Measurements from ENCODE around the gene TANGO2.

The TANGO2 gene

DNA sequence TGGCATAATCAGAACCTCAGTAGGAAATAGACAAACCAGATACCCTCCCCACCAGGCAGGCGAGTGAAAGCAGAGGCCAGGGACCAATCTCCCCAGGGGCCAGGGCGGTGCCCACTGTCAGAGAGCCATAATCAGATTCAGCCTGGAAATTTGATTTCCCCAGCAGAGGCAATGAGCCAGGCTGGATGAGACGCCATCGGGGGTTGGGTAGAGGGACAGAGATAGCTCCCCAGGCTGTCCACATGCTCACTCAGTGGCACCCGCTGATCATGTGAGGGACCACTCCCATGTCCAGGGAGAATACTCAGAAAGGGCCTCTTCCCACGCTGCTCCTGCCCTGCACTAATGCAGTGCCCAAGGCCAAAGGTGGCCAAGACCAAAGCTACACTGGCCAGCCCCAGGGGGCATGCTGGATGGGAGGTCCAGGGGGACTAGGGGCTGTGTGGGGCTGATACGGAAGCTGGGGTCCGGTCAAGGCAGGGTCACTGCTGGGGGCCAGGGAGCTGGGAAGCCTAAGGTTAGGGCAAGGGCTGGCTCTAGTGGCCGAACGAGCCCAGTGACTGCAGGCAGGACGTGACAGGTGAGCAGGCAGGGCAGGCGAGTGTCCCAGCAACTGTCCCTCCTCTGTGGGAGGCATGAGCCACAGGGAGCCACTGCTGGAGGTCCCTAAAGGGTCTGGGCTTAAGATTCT lies 24.1 kb upstream of the TANGO2 start:
- no peak for DNase-seq

DNA sequence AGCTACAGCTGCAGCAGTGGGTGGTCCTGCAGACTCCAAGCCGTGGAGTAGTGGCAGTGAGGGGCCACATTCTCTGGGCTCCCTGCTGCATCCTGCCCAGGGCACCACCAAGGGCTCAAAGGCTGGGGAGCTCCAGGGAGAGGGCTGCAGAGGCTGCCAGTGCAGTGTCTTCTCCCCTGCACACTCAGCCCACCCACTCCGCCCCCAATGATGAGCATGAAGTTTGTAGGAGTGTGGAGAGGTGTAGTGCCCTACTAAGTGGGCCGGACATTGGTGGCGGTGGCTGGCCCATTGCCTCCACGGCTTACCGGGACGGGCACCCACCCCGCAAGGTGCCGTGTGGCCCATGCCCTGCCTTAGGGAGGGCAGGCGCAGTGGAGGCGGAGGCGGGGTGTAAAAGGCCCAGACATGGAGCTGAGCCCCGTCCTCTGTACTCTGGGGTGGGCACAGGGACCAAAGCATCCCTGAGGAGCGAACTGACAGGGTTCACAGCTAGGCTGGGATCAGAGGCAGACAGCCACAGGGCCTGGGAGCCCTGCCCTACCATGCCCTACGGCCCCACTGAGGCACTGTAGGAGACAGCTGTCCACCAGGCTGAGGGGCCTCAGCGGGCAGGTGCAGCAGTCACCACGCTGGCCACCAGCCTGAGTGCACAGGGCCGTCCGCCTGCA lies 23.2 kb upstream of the TANGO2 start:
- no peak for DNase-seq

DNA sequence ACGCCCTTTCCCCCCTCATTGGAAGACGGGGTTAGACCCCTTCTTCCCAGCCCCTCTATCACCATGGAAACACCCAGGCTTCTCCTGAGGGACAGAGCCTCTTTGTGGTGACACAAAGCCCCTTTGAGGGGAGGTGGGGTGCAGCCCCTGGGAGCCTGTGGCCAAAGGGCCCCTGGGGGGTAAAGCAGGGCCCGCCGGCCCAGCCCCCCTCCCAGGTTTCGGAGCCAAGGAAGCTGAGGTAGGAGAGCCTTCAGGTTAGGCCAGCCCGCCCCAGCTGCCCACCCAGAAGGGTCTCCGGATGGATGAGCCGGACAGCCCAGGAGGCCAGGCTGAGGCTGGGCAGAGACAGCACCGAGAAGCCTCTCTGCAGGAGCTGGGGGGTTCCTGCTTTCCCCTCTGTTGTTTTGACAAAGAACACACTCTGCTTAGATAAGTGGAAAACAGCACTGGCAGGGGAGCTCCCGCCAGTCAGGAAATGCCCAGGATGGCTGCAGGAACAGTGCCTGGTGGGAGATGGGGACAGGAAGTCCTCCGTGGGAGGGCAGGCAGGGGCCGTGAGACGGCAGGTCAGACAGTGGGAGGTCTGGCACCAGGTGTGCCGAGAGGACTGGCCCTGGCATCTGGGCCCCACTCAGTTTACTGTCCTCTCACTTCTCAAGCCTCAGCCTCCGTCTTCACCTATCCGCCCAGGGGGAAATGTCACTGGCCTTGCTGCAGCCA lies 22.5 kb upstream of the TANGO2 start:
- DNase-seq: no peak

DNA sequence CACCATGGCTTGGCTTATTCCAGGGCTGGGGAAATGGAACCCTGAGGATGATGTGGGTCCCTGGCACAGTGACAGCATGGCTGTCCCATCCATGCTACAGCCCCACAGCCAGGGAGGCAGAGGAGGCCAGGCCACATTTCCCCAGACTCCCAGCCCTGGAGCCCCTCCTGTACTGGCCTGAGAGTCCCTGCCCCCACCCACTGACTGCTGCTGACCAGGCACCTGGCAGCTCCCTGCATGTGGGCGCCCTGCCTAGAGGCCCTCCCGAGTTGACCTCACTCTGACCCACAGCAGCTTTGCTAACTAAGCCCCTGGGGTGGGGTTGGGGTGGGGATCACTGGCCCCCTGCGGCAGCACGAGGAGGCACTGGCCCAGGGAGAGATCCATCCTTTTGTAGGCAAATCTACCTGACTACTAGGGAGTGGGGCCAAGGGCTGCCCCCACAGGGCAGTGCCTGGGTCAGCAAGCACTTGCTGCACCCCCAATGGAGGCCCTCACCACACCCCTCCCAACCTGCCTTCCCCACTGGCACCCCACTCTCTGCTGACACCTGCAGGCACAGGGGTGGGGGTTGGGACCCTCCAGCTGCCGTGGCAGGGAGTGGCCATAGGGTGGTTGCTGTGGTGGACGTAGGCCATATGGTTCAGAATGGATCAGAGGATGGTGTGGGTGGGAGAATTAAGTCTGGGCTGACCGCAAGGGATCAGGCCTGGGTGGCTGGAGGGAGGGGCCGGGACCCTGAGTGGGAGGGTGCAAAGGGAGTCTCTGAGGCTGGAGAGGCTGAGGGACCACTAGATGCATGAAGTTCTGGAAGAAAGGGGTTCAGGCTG lies 21.7 kb upstream of the TANGO2 start:
- DNase-seq: no peak

DNA sequence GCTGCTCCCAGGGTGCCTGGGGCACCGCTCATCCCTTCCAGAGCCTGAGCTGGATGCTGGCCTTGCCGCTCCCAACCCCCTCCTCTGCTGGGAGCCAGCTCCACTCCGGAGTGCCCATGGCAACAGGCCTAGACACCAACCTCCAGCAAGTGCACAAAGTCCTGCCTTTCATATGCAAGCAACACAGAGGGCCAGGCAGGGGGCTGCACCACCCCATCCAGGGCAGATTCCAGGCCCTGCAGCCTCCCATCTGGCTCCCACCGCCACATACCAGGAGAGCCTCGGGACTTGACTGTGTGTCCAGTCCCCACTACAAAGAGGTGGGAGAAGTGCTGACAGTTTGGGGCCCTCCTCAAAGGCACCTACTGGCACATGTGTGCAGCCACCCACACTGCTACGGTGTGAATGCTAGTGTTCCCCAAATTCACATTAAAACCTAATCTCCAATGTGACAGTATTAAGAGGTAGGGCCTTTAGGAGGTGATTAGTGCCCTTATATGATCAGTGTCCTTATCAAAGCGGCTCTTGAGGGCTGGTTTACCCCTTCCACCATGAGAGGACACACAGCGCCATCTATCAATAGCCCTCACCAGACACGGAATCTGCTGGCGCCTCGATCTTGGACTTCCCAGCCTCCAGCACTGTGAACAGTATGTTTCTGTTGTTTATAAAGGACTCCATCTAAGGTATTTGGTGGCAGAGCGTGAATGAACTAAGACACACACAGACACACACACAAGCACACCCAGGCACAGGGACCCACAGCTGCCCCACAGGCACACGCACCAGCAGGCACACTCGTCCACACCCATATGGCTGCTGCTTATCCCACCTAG lies 20.4 kb upstream of the TANGO2 start:
- DNase-seq: no peak

DNA sequence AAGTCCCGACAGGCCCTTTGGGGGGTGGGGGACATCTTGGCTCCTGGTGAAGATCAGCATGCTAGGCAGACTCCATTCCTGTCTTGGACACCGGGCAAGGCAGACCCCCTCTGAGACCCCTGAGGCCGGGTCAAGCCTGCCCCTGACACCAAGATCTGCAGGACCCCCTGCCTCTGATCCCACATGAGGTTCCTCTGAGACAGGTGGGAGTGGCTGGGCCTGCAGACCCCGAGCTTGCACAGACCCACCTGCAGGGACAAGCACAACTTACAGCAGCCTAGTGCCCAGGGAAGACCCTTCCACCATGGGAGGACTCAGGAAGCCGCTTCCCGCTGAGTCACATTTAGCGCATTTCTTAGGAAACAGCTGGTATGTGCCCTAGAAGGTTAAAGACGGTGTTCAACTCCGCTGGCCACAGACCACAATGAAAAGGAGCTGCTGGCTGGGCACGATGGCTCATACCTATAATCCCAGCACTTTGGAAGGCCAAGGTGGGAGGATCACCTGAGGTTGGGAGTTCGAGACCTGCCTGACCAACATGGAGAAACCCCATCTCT lies 19.8 kb upstream of the TANGO2 start:
- no peak for DNase-seq

DNA sequence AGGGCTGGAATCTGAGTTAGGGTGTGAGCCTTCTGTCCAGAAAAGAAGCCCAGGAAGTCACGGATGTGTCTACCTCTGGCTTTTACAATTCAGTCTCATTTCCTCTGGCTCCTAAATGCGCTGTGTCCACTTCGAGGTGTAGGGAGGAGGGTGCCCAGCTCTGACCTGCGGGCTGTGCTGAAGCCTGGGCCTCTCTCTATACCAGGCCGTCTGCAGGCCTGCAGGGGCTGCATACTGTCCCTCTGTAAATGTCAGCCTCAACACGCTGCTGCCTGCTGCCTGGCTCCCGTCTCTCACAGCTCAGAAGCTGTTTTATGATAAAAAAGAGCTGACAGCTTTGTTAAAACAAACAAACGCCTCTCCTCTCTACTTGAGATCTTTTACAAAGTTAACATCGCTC lies 18.8 kb upstream of the TANGO2 start:
- DNase-seq: no peak

DNA sequence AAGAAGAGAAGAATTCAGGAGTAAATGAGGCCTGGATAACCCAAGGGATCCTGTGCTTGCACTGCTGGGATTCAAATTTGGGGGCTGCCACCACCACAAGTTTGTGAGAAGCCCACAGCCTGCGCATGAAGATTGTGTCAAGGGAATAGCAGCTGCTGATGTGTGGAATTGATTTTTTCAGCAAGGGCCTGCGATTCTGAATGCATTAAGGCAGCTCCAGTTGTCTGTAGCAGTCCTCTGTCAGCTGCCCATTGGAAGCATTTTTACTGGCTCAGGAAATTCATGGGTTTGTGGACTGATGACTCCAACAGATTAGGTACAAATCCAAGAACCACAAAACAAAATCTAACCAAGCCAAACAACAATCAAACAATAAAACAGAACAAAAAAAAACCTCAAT lies 18.3 kb upstream of the TANGO2 start:
- no peak for DNase-seq

DNA sequence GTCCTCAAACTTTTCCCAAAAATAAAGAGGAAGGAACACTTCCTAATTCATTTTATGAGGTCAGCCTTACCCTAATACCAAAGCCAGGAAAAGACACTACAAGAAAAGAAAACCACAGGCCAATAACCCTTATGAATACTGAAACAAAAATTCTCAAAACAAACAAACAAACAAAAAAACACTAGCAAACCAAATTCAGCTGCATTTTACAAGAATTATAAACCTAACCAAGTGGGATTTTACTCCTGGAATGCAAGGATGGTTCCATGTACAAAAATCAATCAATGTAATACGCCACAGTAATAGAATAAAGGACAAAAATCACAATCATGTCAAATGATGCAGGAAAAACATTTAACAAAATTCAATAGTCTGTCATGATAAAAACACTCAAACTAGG lies 17.6 kb upstream of the TANGO2 start:
- DNase-seq: no peak

DNA sequence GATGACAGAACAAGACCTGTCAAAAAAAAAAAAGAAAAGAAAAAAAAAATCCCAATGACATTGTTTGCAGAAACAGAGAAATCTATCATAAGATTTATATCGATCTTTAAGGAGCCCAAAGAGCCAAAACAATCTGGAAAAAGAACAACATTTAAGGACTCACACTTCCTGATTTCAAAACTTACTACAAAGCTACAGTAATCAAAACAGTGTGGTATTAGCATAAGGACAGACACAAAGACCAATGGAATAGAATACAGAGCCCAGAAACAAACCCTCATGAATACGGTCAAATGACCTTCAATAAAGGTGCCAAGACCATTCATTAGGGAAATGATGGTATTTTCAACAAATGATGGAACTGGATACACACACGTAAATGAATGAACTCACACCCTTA lies 16.4 kb upstream of the TANGO2 start:
- no peak for DNase-seq

DNA sequence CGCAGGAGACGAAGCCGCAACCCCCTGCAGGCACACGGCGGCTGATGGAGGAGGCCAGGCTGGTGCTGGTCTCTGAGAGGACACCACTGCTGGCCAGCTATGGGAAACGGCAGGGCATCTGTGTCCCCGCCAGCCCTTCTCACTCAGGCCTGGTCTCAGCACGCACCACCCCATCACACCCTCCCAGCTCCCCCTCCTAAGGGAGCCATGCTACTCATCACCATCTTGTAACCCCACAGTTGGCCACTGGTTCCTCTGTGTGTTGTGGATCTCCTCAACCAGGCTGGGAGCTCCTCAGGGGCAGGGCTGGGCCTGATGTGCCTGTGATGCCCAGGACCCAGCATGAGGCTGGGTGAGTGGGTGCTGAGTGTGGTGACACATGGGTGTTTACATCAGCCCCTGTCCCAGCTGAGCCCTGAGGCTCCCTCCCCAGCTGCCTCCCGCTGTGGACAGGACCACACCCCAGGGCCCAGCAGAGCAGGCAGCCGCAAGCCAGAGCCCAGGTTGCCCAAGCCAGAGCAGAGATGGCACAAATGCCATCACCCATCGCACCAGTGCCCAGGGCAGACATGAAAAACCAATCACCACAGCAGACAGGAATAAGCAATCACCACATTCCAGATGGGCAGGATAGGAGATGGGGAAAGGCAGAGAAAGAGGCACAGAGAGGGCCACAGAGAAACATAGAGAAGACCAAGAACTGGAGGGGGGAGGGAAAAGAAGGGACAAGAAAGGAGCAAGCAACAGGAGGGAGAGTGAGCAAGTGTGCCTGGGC lies 12.5 kb upstream of the TANGO2 start:
- no peak for DNase-seq

DNA sequence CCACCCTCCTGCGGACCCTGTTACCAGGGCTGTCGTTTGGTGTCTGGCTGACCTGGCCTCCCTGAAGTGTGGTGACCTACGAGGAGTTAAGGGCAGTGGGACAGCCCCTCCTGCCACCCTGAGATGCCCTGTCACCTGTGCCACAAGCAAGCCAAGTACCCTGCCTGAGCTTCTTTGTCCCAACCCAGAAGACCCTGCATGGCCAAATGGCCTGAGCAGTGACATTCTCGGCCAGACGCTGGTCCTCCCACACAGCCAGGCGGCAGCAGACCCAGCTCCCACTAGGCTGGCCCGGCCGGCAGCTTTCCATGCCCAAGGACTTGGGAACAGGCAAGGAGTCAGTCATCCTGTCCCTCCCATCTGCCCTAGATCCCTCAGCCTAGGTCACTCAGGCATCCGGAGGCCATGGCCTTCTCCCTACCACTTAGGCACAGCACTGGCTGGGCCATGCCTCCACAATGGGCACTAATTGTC lies 11.9 kb upstream of the TANGO2 start:
- no peak for DNase-seq

DNA sequence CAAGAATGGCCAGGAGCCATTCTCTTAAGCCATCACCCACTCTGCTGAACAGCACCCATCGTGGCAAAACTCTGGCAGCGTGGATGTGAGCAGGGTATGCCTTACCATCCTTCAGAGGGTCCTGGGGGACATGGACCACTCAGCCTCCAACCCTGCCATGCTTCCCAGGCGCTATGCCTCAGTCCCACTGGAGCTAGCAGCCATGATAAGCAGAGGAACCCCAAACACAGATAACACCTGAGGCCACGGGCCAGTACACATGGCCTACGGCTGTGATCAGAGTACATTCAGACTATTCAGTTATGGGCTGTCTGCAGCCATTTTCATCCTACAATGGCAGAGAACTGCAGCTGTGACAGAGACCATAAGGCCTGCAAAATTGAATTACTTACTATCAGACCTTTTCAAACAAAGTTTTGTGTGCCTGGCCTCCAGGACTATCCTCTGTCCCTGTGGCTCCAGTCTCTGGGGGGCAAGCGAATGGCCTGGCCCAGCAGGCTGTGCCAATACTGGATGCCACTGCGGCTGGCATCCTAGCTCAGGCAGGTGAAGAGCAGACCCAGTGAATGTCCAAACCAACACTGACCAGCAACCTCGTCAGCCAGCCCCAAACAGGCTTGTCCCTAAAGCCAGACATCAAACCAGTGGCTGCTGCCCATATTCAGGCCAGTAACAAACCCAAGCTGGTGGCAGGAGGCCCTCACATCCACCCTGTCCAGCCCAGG lies 11.2 kb upstream of the TANGO2 start:
- no peak for DNase-seq

DNA sequence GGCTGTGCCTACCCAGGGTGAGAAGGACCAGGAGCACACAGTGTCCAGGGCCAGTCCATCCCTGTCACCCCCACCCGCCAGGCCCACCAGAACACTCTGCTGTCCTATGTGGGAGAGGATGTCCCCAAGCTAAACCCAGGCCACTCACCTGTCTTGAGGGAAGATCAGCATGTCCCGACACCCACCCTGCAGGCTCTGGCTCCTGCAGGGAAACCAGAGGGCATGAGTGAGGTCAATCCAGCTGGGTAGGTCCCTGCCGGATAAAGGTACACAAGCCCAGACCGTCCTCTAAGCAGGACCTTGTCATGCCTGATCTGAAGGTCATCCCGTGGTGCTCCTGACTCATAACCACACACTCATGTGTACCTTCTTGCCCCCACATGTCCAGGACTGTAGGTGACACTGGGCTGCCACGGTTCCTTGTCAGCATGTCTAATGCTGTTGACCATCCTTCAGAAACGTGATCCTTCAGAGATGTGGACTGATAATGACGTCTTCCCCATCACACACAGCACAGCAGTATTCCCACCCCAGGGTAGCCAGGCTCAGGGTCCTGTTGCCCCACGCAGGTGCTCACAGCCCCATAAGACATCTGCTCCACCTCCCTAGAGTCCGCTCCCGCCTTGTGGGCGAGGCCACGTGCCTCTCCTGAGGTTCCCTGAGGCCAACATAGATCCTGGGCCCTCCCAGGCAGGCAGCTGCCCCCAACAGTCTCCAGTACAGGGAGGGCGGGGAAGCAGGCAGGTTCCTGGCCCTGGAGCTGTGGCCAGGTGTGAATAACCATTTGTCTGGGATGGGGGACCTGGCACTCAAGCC lies 10.4 kb upstream of the TANGO2 start:
- no peak for DNase-seq

DNA sequence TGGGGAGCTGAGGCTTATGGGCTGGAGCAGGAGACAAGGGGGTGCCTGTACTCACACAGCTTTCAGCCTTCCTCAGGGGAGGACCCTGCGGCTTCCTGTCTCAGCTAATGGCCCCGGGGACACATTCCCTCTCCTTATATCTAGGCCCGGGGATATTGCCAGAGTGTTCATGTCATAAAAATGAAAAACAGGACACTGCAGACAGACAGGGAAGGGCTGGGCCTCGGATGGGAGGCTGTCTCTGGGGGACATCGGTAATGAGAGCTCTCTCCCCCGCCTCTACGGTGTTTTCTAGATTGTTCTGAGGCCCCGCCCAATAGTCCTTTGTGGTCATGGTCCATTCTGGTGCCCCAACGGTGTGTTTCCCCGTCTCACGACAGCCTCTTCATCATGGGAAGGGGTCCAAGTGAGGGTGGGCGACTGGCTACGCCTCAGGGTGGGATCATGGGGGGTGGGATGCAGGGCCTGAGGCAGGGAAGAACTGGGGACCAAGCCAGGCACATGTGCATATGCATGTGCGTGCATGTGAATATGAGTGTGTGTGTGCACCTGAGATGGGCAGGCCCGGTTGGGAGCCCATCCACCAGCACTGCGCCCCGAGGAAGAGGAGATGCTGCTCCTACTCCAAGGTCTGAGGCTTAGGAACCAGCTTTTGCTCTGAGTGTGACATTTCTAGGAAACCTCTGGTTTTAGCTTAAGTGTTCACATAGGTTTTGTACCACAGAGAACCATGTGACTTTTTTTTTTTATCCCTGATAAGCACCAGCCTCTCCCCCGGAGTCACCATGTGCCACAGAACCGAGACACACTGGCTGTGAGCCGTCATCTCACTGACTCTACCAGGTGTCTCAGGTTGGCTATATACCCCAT lies 9.6 kb upstream of the TANGO2 start:
- no peak for DNase-seq

DNA sequence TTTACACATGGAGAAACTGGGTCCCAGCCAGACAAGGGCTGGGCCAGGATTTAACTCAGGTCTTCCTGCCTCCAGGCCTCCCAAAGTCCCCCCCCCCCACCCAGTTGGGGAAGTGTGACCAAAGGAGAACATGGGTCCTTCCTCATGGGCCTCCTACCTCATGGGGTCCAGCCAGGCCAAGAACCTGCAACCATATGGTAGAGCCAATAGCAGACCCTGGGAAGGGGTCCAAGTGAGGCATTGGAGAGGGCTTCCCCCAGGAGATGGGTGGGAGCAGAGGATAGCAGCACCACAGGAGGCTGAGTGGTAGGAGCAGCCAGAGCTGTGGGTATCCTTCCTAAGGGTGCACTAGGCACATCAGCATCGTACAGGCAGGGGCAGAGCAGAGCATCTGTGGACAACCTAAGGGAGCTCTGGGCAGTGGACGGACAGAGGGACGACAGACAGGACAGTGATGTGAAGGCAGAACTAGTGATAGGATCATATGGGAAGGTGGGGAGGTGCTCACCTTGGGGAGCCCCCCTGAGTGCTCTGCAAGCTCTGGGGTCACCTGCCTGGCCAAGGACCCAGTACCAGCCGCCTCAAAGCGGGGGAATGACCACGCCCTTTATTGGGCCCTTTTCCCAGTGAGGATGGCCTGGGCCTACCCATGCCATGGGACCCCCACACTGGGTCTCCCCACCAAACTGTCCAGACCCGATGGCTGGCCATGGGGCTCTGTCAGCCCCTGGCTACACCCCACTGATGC lies 8.7 kb upstream of the TANGO2 start:
- DNase-seq: no peak

DNA sequence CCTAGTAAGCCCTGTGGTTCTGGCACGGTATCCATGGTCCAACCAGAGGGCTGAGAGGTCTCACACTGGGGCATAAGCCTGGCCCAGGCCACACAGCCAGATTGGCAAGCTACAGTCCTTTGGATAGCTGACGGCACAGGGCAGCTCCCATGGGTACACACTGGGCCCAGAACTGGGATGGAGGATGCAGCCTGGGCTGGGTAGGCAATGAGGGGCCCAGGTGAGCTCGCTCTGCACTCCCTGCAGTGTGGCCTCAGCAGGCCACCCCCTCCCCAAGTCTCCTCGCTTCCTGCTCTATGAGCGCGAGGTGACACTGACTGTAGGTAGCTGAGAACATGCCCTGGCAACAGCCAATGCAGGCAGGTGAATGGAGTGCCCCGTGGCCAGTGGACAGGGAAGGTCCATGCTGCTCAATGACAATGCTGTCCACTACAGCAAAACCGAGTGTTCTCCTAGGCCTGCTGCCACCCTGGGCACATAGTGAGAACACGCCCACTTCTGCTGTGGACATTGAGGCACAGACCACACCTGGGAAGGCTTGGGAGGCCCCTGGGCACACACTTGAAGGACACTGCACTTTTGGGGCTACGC lies 8.1 kb upstream of the TANGO2 start:
- no peak for DNase-seq
